Astrocyte (in vitro differentiated cells and primary cell): ENCODE measurements around the gene CAMK2D. TPM values are rescaled to one million over a fixed set of nuclear protein-coding genes. Genes with fewer than 3 reads are reported as not detected.
A peak's percentile ranks its signal among the peaks of the same experiment; 100 is the strongest.

Experiments
- DNase-seq: peaks from one replicate; pipeline ENCODE4 v3.0.0-alpha.2; 2010; ENCODE audit warnings: low read depth
- FAIRE-seq: peaks from 2 replicates; lab custom pipeline; 2011; peaks lifted over from hg19 to GRCh38; lab: Jason Lieb, UNC
- H2AFZ ChIP-seq: 2 replicates; pipeline ENCODE4 v1.6.0; 2012; ENCODE audit warnings: low read depth, low read length, inconsistent platforms
- H3K27ac ChIP-seq: 2 replicates; pipeline ENCODE4 v1.5.1; 2011; ENCODE audit warnings: low read depth, low read length, inconsistent platforms
- H3K27me3 ChIP-seq: 2 replicates; pipeline ENCODE4 v1.6.0; 2011; ENCODE audit warnings: low read length, inconsistent platforms; ENCODE audit not compliant: insufficient read depth
- H3K36me3 ChIP-seq: 2 replicates; pipeline ENCODE4 v1.5.1; 2011; ENCODE audit warnings: low read length, inconsistent platforms; ENCODE audit not compliant: insufficient read depth
- H3K4me1 ChIP-seq: 2 replicates; pipeline ENCODE4 v1.5.1; 2011; ENCODE audit warnings: low read length, inconsistent platforms; ENCODE audit not compliant: insufficient read depth
- H3K4me2 ChIP-seq: 2 replicates; pipeline ENCODE4 v1.6.0; 2012; ENCODE audit warnings: low read length, inconsistent platforms
- H3K4me3 ChIP-seq: 2 replicates; pipeline ENCODE4 v1.5.1; 2011; ENCODE audit warnings: low read depth, mild to moderate bottlenecking, low read length, inconsistent platforms; ENCODE audit not compliant: insufficient read depth
- H3K79me2 ChIP-seq: 2 replicates; pipeline ENCODE4 v1.6.0; 2012; ENCODE audit warnings: mild to moderate bottlenecking, low read length, inconsistent platforms; ENCODE audit not compliant: insufficient read depth
- H3K9ac ChIP-seq: 2 replicates; pipeline ENCODE4 v1.6.0; 2012; ENCODE audit warnings: mild to moderate bottlenecking, low read length, inconsistent platforms
- H3K9me3 ChIP-seq: 2 replicates; pipeline ENCODE4 v1.5.1; 2012; ENCODE audit warnings: low read depth, mild to moderate bottlenecking, low read length, inconsistent platforms; ENCODE audit not compliant: insufficient read depth
- H4K20me1 ChIP-seq: 2 replicates; pipeline ENCODE4 v1.6.0; 2012; ENCODE audit warnings: low read length, inconsistent platforms; ENCODE audit not compliant: insufficient read depth
- H3K27ac Mint-ChIP-seq: one replicate; pipeline ENCODE4 v1.8.0; 2021; ENCODE audit warnings: mild to moderate bottlenecking, mixed read lengths; ENCODE audit not compliant: unreplicated experiment
- H3K27me3 Mint-ChIP-seq: one replicate; pipeline ENCODE4 v1.8.0; 2021; ENCODE audit warnings: low read depth, mixed read lengths; ENCODE audit not compliant: unreplicated experiment
- H3K36me3 Mint-ChIP-seq: one replicate; pipeline ENCODE4 v1.8.0; 2021; ENCODE audit warnings: low read depth, mixed read lengths; ENCODE audit not compliant: unreplicated experiment
- H3K4me1 Mint-ChIP-seq: one replicate; pipeline ENCODE4 v1.8.0; 2021; ENCODE audit warnings: low read depth, mixed read lengths; ENCODE audit not compliant: unreplicated experiment
- H3K4me3 Mint-ChIP-seq: one replicate; pipeline ENCODE4 v1.8.0; 2021; ENCODE audit warnings: mild to moderate bottlenecking, moderate library complexity, mixed read lengths; ENCODE audit not compliant: unreplicated experiment
- H3K9me3 Mint-ChIP-seq: one replicate; pipeline ENCODE4 v1.8.0; 2021; ENCODE audit warnings: mild to moderate bottlenecking, mixed read lengths; ENCODE audit not compliant: unreplicated experiment
- CTCF ChIP-seq: IDR thresholded peaks from 2 replicates; pipeline ENCODE4 v1.5.1; 2011; ENCODE audit warnings: low read depth, mild to moderate bottlenecking, inconsistent platforms, low read length, moderate library complexity; ENCODE audit not compliant: insufficient read depth
- EZH2 ChIP-seq: IDR thresholded peaks from 2 replicates; pipeline ENCODE4 v1.6.1; 2012; ENCODE audit warnings: mild to moderate bottlenecking, low read length, inconsistent platforms; ENCODE audit not compliant: insufficient read depth
- total RNA-seq: library from RNA; stranded (reverse); gene quantifications from 2 replicates; pipeline ENCODE4 v1.2.1, GENCODE V29; 2021

The CAMK2D gene
- total RNA-seq, 1 donor from 2014 or later, result 80.8 TPM

- FAIRE-seq, result peak; percentile 72
- H3K4me1 Mint-ChIP-seq, result peaks cover 18% of the 10 kb centered on the region
- H2AFZ ChIP-seq, result peak overlapping the region; percentile 28
- H3K27me3 Mint-ChIP-seq, result no peaks in the 10 kb centered on the region
- peak overlapping the region; percentile 48 for H3K27ac ChIP-seq
- peak overlapping the region; percentile 45 for H3K9ac ChIP-seq
- H3K4me3 Mint-ChIP-seq, result peak overlapping the region; percentile 27
- DNase-seq, result peak; percentile 89
- no peak overlapping the region for H3K4me3 ChIP-seq
- no peaks in the 10 kb centered on the region for H3K27me3 ChIP-seq
- no peaks in the 10 kb centered on the region for H3K9me3 ChIP-seq
- H3K9me3 Mint-ChIP-seq, result no peaks in the 10 kb centered on the region
- peaks cover 11% of the 10 kb centered on the region for H3K36me3 Mint-ChIP-seq
- no peaks in the 10 kb centered on the region for H3K79me2 ChIP-seq
- no peaks in the 10 kb centered on the region for H4K20me1 ChIP-seq
- H3K4me2 ChIP-seq, result peak overlapping the region; percentile 58
- TF ChIP-seq CTCF (no peak), EZH2 (no peak)
- peak overlapping the region; percentile 41 for H3K27ac Mint-ChIP-seq
- H3K36me3 ChIP-seq, result peaks cover 18% of the 10 kb centered on the region
- H3K4me1 ChIP-seq, result peaks cover 8% of the 10 kb centered on the region
Measured at GRCh38 chr4:113452868-113453620, 308.5 kb downstream of the CAMK2D start.

- H3K9ac ChIP-seq, result no peak overlapping the region
- H3K27ac ChIP-seq, result no peak overlapping the region
- FAIRE-seq, result no peak
- H3K27me3 ChIP-seq, result no peaks in the 10 kb centered on the region
- H3K36me3 ChIP-seq, result peaks cover 10% of the 10 kb centered on the region
- TF ChIP-seq EZH2 (no peak), CTCF (no peak)
- Mint-ChIP-seq H3K27me3 (no peaks in the 10 kb centered on the region), H3K27ac (no peak overlapping the region), H3K4me1 (peaks cover 18% of the 10 kb centered on the region), H3K36me3 (peaks cover 4% of the 10 kb centered on the region), H3K9me3 (no peaks in the 10 kb centered on the region), H3K4me3 (no peak overlapping the region)
- no peaks in the 10 kb centered on the region for H3K9me3 ChIP-seq
- H3K4me1 ChIP-seq, result peaks cover 7% of the 10 kb centered on the region
- no peak overlapping the region for H2AFZ ChIP-seq
- H4K20me1 ChIP-seq, result no peaks in the 10 kb centered on the region
- H3K4me2 ChIP-seq, result no peak overlapping the region
- no peak overlapping the region for H3K4me3 ChIP-seq
- no peak for DNase-seq
- H3K79me2 ChIP-seq, result no peaks in the 10 kb centered on the region
Measured at GRCh38 chr4:113452152-113452551, 309.4 kb downstream of the CAMK2D start.
